GM21723 (cell line): ENCODE data around the gene TBL1X.
A peak's percentile ranks its signal among the peaks of the same experiment; 100 is the strongest.

Experiments used
- ATAC-seq: cut with Tn5 transposase; IDR thresholded peaks from one replicate; pipeline ENCODE4 v1.9.1; 2021; ENCODE audit warnings: mild to moderate bottlenecking, moderate library complexity; ENCODE audit not compliant: unreplicated experiment

TBL1X gene

DNA sequence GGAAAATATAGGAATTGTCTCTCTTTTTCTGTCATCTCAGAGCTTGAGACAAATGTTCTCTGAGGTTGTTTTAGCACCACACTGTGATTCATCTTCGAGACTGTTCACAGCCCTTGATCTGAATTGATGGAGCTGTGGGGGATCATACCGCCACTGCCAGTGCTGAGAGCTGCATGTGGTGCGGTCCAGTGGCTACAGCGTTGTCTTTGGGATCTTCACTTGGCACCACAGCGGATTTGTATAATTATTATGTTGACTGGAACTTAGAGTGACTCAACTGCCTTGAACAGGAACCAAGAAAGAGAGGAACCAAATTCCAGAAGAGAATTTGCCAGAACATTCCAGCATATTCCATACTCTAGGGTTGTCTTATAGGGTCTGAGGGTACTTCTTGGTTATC, 29.1 kb downstream of the TBL1X start:
- no peak for ATAC-seq

DNA sequence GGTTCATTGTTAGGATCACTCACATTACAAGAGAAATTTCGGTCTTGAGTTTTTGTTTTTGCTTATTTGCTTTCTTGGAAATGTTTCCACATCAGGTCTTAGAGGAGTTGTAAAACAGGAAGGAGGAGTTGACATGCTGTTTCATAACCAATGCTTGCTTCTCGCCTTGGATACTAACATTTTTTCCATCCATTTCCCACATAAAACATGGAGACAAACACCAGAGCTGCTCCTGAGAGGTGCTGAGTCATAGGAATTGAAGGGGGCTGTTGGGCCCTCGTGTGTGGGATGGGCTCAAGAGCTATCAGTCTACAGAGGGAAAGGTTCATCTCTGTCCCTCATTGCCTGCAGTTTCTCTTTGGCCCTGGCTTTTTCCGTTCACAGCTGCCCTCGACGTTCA, 29.9 kb downstream of the TBL1X start:
- ATAC-seq: no peak

DNA sequence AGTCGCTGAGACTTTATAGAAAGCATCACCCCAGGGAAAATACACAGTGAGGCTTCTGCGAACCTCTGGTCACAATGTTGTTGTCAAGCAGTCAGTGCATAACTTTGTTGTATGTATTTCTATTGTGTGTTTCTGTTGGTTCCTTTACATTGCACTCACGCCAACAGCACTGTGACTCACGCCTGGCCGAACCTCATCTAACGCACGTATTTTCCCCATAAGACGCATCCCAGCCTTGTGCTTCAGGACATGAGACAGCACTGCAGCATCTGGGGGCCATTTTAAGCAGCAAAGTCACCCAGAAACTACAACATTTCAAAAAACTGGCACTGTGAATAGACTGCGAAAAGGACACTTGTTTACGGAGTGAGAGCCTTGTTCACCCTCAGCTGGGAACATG, 30.6 kb downstream of the TBL1X start:
- ATAC-seq: no peak

DNA sequence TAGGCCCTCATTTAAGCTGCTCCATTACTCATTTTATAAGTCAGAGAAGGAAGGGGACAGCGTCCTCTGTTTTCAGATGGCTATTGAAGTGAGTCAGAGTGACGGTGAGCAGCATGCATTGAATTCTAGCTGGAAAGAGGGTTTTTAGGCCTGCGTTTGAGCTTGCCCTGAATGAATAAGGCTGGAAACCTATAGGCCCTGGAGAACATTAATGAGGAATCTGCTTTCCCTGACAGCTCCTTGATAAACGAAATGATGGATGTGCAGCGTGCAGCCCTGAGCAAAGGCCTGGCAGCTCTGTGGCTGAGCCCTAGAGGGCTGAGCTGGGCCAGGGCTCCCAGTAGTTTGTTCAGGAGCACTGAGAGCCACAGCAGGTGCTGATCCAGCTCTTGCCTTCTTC, 33.4 kb downstream of the TBL1X start:
- ATAC-seq: no peak

DNA sequence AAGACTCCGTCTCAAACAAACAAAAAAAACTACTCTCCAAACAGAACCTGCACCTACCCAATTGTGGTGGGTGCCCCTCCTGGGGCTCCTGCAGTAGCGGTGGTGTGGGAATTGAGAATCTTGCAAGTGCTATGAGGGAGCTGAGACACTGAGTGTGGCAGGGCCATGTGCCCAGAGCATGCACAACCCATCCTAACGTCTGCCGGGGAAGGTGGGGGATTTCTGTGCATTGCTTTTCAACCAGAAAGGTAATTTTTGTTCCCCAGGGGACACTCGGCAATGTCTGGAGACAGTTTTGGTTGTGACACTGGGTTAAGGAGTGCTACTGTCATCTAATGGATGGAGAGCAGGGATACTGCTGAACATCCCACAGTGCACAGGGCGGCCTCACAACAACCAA, 35.7 kb downstream of the TBL1X start:
- no peak for ATAC-seq

DNA sequence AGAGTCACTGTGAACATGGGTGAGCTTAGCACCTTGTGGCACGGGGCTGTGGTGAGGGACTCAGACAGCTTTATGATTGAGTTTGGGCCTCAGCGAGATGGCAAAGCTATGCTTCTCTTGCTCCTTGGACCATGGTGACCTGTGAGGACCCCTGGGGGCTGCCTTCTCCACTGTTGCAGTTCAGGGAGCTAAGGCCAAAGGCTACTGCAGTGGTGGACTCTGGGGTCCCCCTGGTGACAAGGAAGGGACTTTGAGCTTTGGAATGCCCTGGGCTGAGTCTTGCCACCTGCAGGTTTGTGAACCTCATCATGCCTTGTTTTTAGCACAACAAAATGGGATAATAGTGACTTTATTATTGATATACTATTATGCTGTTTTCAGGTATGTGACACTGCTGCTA, 36.5 kb downstream of the TBL1X start:
- ATAC-seq: no peak

DNA sequence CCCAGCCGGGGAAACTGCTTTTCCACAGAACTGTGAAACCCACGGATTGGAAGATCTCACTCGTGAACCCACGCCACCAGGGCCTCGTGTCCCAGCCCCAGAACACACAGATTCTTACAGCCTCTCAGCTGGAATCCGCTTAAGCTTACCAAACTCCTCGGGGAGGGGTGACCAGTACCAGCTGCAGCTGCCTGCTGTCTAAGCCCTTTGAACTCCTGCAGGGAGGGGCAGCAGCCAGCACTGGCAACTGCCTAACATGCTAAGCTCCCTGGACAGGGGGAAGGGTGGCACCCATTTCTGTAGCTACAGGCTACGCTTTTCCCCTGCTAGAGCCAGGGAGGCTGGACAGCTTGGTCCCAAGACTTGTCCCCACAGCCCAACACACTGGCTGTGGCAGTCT, 38.4 kb downstream of the TBL1X start:
- ATAC-seq: no peak

DNA sequence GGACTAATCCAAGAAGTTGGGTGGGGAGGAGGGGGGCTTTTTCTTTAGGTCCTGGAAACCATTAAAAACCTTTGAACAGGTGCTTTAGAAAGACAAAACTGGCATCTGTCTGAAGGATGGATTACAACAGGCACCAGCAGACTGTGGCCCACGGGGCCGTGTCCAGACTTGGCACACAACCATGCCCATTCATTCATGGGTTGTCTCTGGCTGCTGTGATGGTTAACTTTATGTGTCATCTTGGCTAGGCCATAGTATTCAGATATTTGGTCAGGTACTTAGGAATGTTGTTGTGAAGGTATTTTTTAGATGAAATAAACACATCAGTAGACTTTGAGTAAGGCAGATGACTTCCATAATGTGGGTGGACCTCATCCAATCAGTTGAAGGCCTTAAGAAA, 45.5 kb downstream of the TBL1X start:
- ATAC-seq: no peak

DNA sequence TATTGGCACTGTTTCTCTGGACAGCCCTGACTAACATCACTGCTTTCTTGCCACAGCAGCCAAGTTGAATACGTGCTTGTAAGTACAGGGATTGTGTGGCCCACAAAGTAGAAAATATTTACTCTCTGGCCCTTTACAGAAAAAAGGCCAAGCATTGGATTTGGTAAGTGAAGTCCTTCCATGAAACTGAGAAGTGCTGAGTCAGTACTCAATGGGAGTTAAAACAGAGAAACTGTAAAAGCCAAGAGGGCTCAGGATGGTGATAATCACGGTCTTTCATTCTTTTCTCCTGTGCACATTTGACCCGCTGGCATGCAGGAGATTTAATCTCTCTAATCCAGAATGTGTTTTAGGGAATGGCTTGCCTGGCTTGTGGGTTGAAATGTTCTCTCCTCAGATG, 46.1 kb downstream of the TBL1X start:
- ATAC-seq: no peak

DNA sequence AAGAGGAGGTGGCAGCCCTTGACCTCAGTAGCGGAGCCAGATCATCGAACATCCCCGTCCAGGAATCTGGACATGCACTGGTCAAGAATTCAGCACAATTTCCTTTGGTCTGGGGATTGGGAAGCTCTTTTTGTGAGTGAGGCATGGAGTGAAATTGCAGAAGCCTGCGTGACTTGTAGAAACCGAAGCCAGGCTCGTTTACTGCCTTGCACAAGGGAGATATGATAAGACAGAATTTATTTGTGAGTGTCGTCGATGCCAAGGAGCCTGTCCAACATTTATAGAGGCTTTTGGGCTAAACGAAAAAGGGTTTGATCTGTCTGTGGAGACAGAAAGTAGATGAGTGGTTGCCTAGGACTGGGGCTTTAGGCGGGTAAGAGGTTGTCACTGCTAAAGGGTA, 50.6 kb downstream of the TBL1X start:
- no peak for ATAC-seq

DNA sequence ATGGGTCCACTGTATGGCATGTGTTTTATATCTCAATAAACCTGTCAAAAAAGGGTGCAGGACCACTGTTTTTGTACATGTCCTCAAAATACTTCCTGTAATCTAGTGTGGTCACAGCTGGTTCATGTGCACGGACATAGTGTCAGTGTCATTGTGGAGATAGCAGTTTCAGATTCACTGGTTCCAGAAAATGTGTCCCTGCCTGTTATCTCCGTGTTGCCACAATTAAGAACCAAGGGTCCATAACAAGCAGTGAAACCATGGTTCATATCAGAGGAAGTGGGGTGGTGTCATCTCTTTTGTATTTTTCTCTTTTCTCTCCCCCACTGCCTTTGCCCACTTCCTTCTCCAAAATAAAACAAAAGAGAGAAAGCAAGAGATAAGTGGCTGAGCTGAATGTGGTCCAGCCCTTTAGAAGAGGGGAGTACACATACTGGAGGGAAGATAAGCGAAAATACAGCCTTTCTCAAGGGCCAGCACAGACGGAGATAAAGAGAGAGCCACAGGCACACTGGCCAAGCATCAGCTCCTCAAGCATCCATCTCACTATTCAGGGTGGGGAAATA, 51.2 kb downstream of the TBL1X start:
- ATAC-seq: no peak

DNA sequence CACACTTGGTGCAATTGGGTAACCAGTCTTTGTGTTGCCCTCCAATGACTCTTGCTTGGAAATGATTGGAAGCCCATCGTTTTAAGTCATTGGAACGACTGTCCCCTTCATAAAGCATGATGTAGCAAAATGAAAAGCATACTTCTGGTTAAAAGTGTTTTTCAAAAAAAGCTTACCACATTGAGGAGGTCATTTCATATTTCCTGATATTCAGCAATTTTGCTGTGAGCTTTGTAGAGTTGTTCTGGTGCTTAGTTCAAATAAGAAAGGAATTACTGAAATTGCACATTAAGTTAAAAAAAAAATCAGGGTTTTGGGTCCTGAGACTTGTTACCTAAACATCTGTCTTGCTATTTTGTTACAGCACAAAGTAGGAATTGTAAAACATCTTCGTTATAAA, 51.8 kb downstream of the TBL1X start:
- no peak for ATAC-seq

DNA sequence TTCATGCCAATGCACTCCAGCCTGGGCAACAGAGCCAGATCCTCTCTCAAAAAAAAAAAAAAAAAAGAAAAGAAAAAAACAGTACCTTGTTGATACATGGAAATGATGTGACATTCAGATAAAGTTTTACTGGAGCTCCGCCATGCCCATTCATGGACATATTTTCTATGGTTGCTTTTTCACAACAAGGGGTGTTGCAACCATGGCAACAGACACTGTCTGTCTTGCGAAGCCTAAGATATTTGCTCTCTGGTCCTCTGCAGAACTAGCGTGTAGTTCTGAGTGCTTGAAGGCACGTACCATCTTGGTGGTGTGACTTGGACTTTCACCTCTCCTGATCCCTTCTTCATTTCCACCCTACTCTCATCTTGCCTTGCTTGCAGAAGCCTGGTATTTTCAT, 53.2 kb downstream of the TBL1X start:
- ATAC-seq: no peak

DNA sequence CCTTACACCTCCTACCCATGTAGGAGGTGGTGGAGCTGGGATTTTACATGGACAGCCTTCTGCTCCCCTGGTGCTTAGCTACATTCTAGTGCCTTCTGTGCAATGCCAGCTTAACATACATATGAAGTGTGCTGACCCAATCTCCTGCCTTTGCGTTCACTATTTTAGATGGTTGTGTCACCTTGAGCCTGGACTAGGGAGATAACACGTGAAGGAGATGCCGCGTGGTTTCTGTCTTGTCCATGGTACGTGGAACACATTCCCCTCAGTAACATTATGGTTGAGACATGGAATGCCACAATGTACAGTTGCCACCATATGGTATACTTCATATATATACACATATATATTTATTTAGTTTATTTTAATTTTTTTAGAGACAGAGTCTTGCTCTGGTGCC, 54.0 kb downstream of the TBL1X start:
- no peak for ATAC-seq

DNA sequence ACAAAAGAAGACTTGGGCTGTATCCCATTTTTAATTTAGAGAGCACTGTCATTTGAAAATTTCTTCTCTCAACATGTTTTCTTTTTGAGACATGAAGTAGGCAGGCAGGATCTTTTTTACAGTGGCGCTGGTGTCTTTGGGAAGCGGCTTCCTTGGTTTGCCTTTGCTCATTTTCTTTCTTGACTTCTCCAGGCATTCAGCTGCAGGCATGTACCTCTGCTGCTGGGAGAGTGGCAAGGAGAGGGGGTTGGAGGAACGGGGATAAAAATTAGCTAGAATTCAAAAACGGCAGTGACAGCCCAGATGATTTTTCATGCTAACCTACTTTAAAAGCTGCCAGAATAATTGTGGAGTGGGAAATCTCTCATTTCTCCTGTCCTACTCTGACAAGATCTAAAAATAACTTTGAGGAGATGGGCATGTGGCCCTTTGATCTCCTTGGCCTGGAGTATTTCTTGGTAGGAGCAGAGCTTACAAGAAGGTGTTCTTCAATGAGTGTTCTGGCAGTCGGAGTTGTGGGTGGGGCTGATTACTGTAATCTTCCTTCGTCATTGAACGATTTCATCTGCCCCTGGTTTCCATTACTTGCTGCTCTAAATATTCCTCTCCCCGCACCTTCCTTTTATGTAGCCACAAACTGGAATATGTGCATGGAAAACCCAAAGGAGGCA, 54.8 kb downstream of the TBL1X start:
- ATAC-seq: no peak

DNA sequence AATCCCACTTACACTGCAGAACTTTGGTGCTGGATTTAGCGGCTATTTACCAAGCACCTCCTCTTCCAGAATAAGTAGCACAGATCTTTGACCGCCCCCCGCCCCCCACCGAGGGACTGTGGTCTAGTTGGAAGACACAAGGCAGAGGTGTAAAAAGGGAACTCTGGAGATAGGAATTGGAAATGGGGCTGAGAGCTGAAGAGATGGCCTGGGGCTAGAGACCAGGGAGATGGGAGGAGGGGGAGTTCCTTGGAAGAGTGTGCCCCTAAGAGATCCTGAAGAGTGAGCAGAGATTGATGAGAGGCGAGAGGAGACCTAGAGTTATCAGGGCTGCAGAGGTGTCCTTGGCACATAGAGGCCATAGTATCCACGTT, 55.3 kb downstream of the TBL1X start:
- no peak for ATAC-seq

DNA sequence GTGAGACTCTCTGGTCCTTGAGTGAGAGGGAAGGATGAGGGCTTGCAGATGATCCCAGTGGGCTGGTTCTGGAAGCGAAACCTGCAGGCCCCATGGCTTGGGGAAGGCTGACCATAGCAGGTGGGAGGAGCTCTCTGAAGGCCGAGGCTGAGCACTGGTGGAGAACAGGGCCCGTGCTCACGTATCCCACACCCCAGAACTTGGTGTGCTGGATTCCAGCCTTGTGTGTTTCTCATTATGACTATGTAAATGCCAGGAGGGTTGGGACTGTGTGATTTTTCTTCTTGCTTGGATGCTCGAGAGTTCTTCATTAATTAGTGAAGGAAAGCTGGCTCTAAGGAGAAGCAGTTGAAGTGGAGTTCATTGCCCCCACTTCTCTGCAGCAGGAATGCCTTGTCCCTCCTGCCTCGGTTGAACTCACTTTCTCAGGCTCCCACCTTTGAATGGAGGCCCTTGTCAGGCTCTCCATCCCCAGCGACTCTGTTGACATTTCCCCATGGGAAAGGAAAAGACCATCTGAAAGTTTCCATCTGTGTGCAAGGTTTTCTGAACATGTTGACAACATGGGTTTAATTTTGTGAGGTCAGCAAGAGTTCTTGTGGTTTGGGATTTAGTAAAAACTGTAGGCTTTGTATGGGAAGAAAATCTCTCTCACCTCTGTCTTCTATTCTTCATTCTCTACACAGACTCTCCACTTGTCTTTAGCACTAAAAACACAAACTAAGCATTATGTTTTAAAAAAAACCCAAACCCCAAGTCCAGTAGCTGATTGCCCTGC, 57.7 kb downstream of the TBL1X start:
- ATAC-seq: no peak

DNA sequence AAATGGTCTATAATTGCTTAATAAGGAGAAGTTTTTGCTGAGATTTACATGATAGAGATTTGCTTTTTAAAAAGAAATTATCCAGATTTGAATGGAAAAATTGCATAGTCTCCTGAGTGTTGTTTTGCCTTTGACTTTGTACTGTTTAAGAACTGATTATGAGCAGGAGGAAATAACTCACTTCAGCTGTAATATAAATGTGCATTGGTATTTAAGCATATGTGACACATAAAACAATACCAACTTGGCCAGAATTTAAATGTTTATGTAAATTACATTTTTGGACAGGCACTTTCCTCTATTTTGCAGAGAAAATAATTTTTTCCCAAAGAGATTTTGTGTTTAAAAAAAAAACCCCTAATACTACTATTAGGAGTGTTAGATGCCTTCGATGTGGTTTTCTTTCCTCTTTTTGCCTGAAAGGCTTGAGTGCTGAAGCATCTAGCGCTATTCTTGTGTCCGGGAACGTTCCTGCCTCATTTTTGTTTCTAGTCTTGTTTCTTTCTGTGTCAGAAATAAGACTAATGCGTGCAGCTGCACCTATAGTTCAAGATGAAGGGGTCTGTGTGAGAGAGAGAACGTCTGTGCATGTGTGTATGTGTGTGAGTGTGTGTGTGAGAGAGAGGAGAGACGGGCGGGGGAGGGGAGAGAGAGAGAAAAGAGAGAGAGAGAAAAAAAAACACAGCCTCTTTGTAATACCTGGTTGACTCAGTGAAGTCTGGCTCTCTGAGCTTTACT, 60.8 kb downstream of the TBL1X start:
- peak; percentile 50 for ATAC-seq

DNA sequence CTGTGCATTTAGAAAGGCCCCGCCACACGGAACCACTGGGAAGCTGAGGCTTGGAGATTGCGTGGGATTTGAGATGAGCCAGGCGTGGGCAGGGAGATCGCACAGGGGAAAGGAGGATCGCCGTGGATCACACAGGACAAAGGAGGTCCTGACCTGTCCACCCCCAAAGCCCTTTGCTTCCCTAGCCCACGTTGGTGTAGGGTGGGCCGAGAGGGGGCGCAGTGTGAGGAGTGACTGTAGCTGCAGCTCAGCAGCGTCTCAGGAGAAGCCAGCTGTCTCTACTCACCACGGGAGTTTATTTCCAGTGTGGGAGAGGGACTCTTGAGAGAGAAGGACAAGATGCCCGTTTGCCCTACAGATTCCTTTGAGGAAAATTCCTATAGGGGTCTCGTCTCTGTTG, 62.1 kb downstream of the TBL1X start:
- no peak for ATAC-seq

DNA sequence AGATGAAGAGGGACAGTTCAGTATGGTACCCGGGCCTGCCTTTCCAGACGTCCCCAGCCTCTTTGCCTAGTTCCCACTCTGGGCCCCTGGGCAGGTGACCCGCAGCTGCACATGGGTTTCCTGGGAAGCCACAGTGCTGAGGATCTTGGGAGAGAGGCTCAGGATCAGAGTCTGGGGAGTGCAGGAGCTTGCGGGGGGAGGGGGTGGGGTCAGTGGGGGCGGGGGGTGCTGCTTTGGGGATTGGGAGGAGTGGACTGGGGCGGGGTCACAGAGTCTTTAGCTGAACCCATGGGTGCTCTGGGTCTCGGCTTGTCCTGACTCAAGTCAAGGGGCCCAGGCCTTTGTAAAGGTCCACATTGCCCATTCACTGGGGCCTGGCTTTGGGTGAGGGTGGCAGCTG, 63.6 kb downstream of the TBL1X start:
- ATAC-seq: no peak

DNA sequence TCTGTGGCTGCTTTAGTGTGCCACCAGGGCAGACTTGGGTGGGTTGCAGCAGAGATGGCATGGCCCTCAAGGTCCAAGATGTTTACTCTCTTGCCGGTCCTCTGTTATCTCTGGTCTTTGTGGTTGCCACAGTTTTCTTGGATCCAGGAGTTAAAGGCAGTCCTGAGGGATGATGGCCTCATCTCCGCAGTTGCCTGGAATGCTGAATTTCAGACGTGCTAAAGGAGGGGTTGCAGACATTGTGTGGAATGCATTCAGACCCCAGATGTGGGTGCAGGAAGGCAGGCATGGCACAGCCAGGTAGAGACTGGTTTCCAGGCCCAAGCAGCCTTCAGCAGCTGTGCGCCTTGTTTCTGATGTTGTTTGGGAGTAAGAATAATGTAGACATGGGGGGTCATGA, 64.4 kb downstream of the TBL1X start:
- no peak for ATAC-seq

DNA sequence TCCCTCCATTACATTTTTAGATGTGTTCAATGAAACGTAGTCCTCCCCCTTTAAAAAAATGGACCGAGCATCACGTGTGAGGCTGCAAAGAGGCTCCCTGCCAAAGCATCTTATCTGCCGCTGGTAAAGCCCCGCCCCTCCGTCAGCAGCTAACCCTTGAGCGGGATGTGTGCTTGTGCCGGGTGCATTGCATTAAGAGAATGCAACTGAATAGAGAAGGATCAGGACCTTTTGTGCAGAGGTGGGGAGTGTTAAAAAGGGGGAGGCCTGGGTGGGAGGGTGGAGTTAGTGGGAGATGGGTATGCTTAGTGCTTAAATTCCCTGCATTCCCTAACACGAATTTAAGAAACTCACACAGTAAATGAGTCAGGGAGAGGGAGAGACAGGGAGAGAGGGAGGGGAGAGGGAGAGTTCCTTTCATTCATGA, 66.0 kb downstream of the TBL1X start:
- ATAC-seq: peak; percentile 81
